ENCODE data around the gene LAMB3.

LAMB3 gene

DNA sequence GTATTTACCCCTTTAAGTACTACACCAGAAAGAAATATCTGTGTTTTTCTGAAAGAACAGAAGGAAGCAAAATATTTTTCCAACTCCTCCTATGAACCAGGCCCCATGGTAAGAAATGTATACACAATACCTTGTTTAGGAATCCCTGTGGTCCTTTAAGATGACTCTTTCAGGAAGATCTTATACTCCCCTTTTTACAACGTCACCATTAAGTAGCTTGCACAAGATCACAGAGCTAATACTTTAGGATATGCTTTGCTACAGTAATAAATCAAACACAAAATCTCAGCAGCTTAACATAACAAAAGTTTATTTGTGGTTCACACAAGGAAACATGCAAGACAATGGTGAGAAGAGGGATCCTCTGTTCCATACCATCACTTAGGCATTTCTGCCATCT, 8.8 kb upstream of the LAMB3 start:
- DNase-seq (ENCODE audit: low read depth): no peak

GRCh38 chr1:209659909-209660308, 7.7 kb upstream of the LAMB3 start:
- no peak for DNase-seq (ENCODE audit: low read depth)

DNA sequence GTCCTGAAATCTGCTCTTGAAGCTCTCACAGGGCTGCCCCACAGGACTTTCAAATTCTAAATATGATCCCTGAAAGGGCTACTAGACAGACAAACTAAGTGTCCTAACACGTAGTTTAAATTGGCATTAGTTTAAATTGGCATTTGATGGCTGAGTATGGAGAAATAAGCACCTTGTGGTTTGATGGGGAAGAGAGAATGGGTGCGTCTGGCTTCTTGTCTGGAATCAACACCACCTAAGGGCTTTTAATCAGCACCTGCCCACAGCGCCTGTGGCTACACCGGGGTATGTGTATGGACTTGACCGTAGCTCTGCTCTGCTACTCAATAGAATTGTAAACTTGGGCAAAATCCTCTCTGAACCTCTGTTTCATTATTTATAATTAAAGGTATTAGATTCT, 5.7 kb upstream of the LAMB3 start:
- DNase-seq (ENCODE audit: low read depth): no peak

- no peak for DNase-seq (ENCODE audit: low read depth)
Observed at GRCh38 chr1:209657140-209657879, 5.1 kb upstream of the LAMB3 start.

DNA sequence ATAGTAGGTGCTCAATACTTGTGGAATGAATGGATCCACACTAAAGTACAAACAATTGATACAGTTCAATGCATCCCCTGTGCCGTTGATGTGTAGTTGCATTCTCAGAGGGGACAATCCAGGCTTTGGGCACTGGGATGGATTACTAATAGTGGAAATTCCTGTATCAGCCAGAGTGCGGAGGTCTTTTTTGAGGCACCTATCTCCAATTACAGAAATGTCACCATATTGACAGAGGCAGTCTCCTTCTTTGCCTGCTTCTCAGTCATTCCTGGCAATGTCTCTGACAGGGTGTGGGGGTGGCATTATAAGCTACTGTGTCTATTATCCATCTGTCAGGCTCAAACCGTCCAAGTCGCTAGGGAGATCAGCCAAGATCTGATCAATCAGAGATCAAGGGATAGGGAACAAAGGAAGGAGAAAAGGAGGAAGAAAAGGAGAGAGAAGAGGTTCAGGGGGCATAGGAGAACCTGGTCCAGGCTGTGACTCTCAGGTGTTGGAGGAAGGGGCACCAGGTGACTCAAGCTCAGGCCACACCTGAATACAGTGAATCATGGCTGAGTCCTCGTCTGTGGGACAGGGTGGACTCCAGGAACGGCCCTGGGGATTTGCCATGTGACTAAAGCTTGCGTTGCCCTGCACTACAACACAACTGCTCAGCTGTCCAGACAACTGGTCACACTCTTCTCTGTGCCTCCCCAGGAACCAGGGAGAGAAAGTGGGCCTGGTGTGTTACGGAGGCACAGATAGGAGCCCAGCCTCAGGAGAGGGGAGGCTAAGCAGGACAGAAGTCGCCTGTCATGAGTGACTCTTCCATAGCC, 3.4 kb upstream of the LAMB3 start:
- no peak for DNase-seq (ENCODE audit: low read depth)

GRCh38 chr1:209653915-209654351, 1.7 kb upstream of the LAMB3 start:
- DNase-seq (ENCODE audit: low read depth): no peak

DNA sequence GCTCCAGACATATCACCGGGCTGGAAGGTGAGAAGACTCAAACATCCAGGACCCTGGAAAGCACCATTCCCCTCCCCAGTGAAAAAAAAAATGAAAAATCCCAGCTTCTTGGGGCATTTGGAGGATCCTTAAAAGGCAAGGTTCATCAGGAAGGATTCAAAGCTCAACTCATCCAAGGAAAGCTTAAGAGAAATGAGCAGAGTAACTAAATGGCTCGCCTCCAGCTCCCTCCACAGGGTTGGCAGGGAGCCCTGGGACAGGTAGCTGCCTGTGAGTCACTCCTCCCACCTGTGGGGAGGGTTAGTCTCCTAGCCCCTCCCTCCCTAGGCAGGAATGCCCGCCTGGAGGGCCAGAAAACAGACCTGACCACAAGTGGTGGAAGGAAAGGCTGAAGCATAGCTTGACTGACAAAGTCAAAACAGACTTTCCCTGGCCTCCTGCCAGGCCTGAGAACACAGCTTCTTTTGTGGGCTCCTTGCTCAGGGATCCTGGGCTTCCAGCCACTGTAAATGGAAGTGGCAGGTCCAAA, 712 bp upstream of the LAMB3 start:
- peak; percentile 32 for DNase-seq (ENCODE audit: low read depth)

DNA sequence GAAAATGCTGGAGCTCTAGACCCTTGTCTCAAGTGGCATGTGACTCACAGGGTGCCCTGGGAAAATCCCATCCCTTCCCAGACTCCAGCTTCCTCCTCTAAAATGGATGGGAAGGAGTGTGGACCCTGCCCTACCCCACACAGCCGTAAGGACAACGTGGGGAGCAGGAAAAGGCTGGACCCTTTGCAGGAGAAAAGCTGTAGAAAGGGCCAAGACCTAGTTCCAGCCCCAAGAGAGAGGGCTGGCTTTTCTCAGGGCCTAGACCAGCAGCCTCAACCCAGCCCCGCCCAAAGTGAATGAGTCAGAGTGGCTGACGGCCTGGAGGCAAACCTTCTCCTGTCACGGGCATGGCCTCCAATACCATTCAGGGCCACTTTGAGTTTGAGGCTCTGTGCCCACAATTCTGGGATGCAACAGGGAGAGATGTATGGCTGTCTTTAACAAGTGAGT, 1.1 kb downstream of the LAMB3 start:
- peak; percentile 21 for DNase-seq (ENCODE audit: low read depth)

GRCh38 chr1:209650454-209650853, 1.8 kb downstream of the LAMB3 start:
- DNase-seq (ENCODE audit: low read depth): no peak

- DNase-seq (ENCODE audit: low read depth): no peak
Observed at GRCh38 chr1:209648931-209649776, 3.1 kb downstream of the LAMB3 start.

DNA sequence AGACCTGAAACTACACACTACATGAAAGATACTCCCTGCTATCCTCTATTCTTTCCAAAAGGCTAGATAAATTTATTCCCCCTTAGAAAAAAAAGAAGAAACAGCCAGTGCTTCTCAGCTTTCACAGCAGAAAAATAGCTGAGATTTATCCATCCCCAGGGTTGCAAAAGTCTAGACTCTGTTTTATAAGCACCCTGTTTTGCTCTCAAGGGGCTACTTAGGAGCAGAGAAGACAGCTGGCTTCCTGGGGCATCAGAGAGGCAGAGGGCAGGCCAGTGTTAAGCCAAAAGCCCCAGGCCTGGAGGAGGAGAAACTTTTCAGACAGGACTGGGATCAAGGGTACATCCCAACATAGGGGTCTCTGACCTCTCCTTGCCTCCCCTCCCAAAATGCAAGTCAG, 3.9 kb downstream of the LAMB3 start:
- DNase-seq (ENCODE audit: low read depth): no peak

DNA sequence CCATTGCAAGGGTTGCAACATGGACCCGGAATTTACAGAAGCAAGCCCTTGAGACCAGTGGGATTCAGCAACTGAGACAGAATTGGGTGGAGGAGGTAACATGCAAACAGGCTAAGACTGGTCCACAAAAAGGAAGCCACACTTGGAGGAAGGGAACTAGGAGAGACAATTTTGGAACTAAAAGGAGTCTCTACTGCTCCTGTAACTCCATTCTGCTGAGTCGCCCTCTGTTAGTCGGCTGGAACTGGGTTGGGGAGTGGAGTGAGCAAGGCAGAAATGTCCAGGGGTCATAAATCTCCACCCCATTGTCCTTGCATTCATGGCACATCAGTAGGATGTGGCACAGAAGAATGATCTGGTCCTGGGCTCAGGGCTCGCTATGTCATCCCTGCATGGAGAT, 5.1 kb downstream of the LAMB3 start:
- no peak for DNase-seq (ENCODE audit: low read depth)

DNA sequence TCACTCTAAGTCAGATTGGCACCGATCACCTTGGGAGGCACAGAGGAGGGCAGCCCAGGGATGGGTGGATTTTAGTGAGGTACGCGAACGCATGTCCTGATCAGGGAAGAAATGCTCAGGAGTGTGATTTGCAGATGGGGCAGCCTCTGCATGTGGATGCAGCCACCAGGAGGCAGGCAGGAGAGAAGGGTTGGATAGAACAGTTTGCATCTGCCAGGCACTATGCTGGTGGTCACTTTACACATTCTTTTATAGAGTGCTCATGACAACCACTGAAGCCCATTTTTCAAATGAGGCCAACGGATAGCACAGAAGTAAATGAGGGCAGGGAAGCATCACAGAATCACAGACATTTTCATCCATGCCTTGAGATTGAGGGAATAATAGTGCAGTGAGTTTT, 5.7 kb downstream of the LAMB3 start:
- no peak for DNase-seq (ENCODE audit: low read depth)

DNA sequence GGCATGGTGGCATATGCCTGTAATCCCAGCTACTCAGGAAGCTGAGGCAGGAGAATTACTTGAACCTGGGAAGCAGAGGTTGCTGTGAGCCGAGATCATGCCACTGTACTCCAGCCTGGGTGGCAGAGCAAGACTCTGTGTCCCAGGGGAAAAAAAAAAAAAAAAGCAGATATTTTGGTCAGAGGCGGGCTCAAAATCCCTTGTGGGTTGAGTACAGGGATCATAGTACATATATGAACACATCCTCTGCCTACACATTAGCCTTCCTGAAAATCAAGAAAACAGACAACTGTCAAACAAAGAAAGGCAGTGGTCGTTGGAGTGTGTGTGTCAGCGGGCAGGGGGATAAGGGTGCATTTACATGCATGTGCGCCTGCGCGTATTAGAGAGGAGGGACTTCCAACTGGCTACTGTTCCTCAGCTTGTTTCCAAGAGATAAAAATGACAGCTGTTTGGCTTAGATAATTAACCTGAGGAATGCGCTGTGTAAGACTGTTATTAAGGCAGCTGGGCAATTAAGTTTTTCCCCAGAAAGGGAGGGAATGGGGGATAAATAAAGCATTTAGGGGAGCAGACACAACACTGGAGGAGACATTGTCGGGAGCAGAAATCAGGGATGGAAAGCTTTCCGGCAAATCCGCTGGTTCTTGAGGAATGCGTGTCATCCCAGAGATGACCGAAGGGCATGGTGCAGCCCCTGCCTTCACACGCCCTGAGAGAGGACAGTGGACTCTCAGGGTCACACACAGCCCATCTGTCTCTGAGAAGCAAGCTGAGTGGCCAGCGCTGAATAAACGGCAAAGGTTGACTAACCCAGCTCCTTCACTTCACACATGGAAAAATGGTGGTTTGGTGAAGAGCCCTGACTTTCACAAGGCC, 6.4 kb downstream of the LAMB3 start:
- no peak for DNase-seq (ENCODE audit: low read depth)

DNA sequence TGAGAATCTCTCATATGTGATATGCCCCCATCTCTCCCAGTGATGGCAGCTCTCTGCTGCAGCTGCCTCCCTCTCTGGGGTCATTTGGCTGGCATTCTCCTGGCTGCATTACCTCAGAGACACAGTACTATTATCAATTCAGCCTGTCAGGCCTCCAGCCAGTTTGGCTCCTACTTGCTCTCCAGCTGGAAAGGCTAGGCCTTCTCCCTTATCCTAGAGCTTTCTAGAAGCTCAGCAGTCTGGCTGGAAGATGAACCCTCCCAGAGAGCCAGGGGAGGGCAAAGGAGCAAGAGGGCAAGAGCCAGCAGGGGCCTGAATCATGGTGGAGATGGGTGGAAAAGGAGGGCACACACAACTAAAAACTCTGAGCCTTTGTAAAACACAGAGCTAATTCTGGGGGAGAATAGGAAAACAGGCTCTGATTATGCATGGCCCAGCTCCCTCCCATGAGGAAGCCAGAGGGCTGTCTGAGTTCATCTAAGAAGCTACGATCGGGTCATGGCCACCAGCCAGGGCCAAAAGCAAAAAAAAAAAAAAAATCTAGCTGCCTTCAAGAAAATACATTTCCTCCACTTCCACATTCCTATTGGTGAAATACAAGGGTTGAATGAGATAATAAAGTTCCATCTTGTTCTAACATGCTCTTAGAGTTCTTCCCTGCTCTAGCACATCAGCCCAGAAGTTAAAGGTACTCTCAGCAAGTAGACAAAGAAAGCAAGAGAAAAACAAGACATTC, 8.8 kb downstream of the LAMB3 start:
- no peak for DNase-seq (ENCODE audit: low read depth)

DNA sequence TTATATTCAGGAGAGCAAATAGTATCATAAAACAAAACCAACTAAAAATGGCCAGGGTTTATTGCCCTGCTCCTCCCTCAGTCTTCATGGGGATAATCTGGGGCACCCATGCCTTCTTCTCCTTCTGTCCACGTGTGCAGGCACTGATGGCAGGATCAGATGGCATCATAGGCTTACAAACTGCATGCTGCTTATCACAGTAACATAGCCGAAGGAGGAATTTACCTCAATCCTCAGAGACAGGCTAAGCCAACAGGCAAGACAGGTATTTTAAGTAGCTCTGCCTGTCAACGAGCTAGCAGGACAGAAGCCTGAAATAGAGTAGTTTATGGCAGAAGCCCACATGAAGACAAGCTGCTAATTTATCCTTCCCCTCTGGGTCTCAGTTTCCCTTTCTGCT, 9.4 kb downstream of the LAMB3 start:
- no peak for DNase-seq (ENCODE audit: low read depth)

- DNase-seq (ENCODE audit: low read depth): no peak
Observed at GRCh38 chr1:209641832-209642172, 10.4 kb downstream of the LAMB3 start.

- DNase-seq (ENCODE audit: low read depth): no peak
Observed at GRCh38 chr1:209635850-209636249, 16.4 kb downstream of the LAMB3 start.

DNA sequence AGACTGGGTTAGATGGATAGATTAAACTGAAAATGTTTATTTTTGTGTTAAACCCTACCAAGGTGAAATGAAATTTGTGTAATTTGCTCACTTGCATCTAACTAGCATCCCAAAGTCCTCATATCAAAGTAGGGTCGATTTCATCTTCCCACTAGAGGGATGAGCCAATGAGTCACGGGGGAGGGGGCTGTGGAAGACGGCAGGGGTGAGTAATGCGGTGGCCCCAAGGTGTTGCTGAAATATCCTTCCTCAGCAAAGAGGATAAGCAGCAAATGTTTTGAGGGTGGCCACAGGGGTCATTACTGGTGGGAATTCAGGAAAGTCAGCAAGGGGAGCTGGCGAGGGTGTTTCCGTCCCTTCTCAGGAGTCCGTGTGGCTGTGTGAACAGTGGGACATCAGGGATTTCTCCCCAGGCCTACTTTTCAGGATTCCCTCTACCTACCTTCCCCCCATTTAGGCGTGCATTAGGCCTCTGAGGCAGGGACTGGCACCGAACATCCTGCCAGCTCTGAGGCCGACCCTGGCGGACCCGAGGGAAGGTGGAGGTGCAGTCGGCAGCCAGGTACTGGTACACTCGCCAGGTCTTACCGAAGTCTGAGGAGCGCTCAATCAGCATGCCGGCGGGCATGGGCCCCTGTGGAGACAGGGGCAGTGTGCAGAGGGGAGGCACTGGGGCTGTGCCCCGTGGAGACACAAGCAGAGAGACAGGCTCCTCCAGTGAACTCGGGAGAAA, 18.1 kb downstream of the LAMB3 start:
- DNase-seq (ENCODE audit: low read depth): no peak
